CD14-positive monocyte (primary cell): ENCODE data around the gene CSNK1G3. TPM values are rescaled to one million over a fixed set of nuclear protein-coding genes. Genes with fewer than 3 reads are reported as not detected.

Source experiments
- DNase-seq, 3 donors: peaks; one replicate each; pipeline ENCODE4 v3.0.0-alpha.2; 2011 to 2022
- H2AFZ ChIP-seq: 2 replicates; pipeline ENCODE4 v1.6.0; 2012; ENCODE audit warnings: mild to moderate bottlenecking, low read depth, low read length, inconsistent platforms; ENCODE audit not compliant: insufficient read depth, poor library complexity, severe bottlenecking
- H3K27ac ChIP-seq, 2 donors: 1 replicate in 1 of 2; 2 replicates in 1 of 2; pipeline ENCODE4 v1.5.1; 2012 to 2013; ENCODE audit warnings: low read length in 2 of 2, control low read depth in 1 of 2, inconsistent platforms in 1 of 2, low read depth in 1 of 2, mild to moderate bottlenecking in 1 of 2
- H3K27me3 ChIP-seq, 2 donors: one replicate each; pipeline versions ENCODE4 v1.6.0 to v1.6.1; 2011 to 2013; ENCODE audit warnings: low read length in 2 of 2; ENCODE audit not compliant: control insufficient read depth in 2 of 2, insufficient read depth in 2 of 2
- H3K36me3 ChIP-seq, 2 donors: replicated peaks in 1 of 2; 1 replicate in 1 of 2; 2 replicates in 1 of 2; pipeline versions ENCODE4 v1.5.1 to v1.6.1; 2012 to 2013; ENCODE audit warnings: low read length in 2 of 2, control low read depth in 1 of 2, inconsistent platforms in 1 of 2, mild to moderate bottlenecking in 1 of 2; ENCODE audit not compliant: insufficient read depth in 2 of 2, control insufficient read depth in 1 of 2
- H3K4me1 ChIP-seq, 2 donors: 1 replicate in 1 of 2; 2 replicates in 1 of 2; pipeline versions ENCODE4 v1.5.1 to v1.6.1; 2012 to 2013; ENCODE audit warnings: low read length in 2 of 2, control low read depth in 1 of 2, inconsistent platforms in 1 of 2, mild to moderate bottlenecking in 1 of 2, moderate library complexity in 1 of 2; ENCODE audit not compliant: insufficient read depth in 2 of 2, control insufficient read depth in 1 of 2
- H3K4me2 ChIP-seq: replicated peaks from 2 replicates; pipeline ENCODE3; 2012; ENCODE audit warnings: low read length, moderate library complexity, mild to moderate bottlenecking; ENCODE audit not compliant: poor library complexity, severe bottlenecking; ENCODE audit errors: extremely low read depth
- H3K4me3 ChIP-seq, 3 experiments: fragments of 200-600 bp in 1 of 3; sonication (generic) in 1 of 3; replicated peaks in 1 of 3; 1 replicate in 2 of 3; 2 replicates in 1 of 3; pipeline ENCODE4 v1.5.1; 2011 to 2013; ENCODE audit warnings: low read length in 3 of 3, mild to moderate bottlenecking in 3 of 3, control low read depth in 2 of 3, low read depth in 2 of 3, inconsistent platforms in 1 of 3, moderate library complexity in 1 of 3
- H3K79me2 ChIP-seq: 2 replicates; pipeline ENCODE4 v1.6.0; 2012; ENCODE audit warnings: mild to moderate bottlenecking, control low read depth, inconsistent platforms, low read length, moderate library complexity; ENCODE audit not compliant: insufficient read depth
- H3K9ac ChIP-seq: 2 replicates; pipeline ENCODE4 v1.6.0; 2017; ENCODE audit warnings: low read length, mild to moderate bottlenecking; ENCODE audit not compliant: insufficient read depth, poor library complexity, severe bottlenecking
- H3K9me3 ChIP-seq, 2 donors: replicated peaks in 1 of 2; 1 replicate in 1 of 2; 2 replicates in 1 of 2; pipeline versions ENCODE4 v1.5.1 to v1.6.1; 2012 to 2013; ENCODE audit warnings: low read length in 2 of 2, control low read depth in 1 of 2; ENCODE audit not compliant: control insufficient read depth in 1 of 2, insufficient read depth in 1 of 2
- H4K20me1 ChIP-seq: 2 replicates; pipeline ENCODE4 v1.6.0; 2012; ENCODE audit warnings: mild to moderate bottlenecking, low read length, control low read depth, moderate library complexity; ENCODE audit not compliant: insufficient read depth
- H3K27ac Mint-ChIP-seq, 7 donors: one replicate each; pipeline ENCODE4 v1.8.0; 2020; ENCODE audit warnings: mild to moderate bottlenecking in 7 of 7, mixed read lengths in 7 of 7, moderate library complexity in 6 of 7, inconsistent platforms in 2 of 7
- H3K27me3 Mint-ChIP-seq, 3 donors: one replicate each; pipeline ENCODE4 v1.8.0; 2021 to 2022; ENCODE audit warnings: low read depth in 3 of 3, mild to moderate bottlenecking in 3 of 3, mixed read lengths in 3 of 3, moderate library complexity in 3 of 3, inconsistent platforms in 1 of 3
- H3K36me3 Mint-ChIP-seq, 2 donors: one replicate each; pipeline ENCODE4 v1.8.0; 2020; ENCODE audit warnings: mixed read lengths in 2 of 2, inconsistent platforms in 1 of 2, mild to moderate bottlenecking in 1 of 2
- H3K4me1 Mint-ChIP-seq: one replicate; pipeline ENCODE4 v1.8.0; 2020; ENCODE audit warnings: mild to moderate bottlenecking, mixed read lengths
- H3K4me3 Mint-ChIP-seq, 2 donors: one replicate each; pipeline ENCODE4 v1.8.0; 2020; ENCODE audit warnings: mild to moderate bottlenecking in 2 of 2, mixed read lengths in 2 of 2, moderate library complexity in 1 of 2
- H3K9me3 Mint-ChIP-seq, 7 donors: one replicate each; pipeline ENCODE4 v1.8.0; 2020 to 2022; ENCODE audit warnings: mixed read lengths in 7 of 7, mild to moderate bottlenecking in 6 of 7, moderate library complexity in 6 of 7, inconsistent platforms in 2 of 7
- WGBS: methylation state at CpG from one replicate; pipeline ENCODE4 v1.1.5; 2013; ENCODE audit warnings: missing lambda C conversion rate; ENCODE audit not compliant: insufficient coverage; 5-methylcytosine and 5-hydroxymethylcytosine counted together
- intact Hi-C, 2 donors: fragments of 100-400 bp; cut with micrococcal nuclease; formaldehyde crosslinking; loops; one replicate each; pipeline versions ENCODE4 v1.15.0 to v1.15.1; 2023
- polyA plus RNA-seq, 3 donors: library from polyadenylated mRNA; depleted of rRNA in 1 of 3; unstranded in 2 of 3; stranded (reverse) in 1 of 3; fragments of 300-500 nt in 2 of 3; fragments of >200 nt in 1 of 3; fragmentation: Illumina TruSeq in 2 of 3; gene quantifications; 1 replicate in 2 of 3; 2 replicates in 1 of 3; pipeline ENCODE4 v1.2.3, GENCODE V29; 2012 to 2021
- TF ChIP-seq, protein P1 (sequence below): fragments of 200-600 bp; IDR thresholded peaks from one replicate; pipeline ENCODE4 v1.8.0; 2022; ENCODE audit warnings: antibody characterized with exemption, mild to moderate bottlenecking

CSNK1G3 gene
- polyA plus RNA-seq, 3 donors, result 10.8 to 22.3 (median 17.1) TPM

- Histone ChIP-seq H3K27ac (no peak overlapping the region), H3K4me1 (peaks cover 8 to 10% of the 10 kb centered on the region in 2 donors), H3K27me3 (no peaks in the 10 kb centered on the region), H3K4me2 (no peak overlapping the region), H3K79me2 (peaks cover 86% of the 10 kb centered on the region), H2AFZ (no peak overlapping the region), H4K20me1 (peaks cover 85% of the 10 kb centered on the region), H3K9ac (no peak overlapping the region), H3K9me3 (no peaks in the 10 kb centered on the region), H3K36me3 (no peaks in the 10 kb centered on the region), H3K4me3 (no peak overlapping the region)
- intact Hi-C loops, result no loop called here
- no peak for DNase-seq
- TF ChIP-seq, protein P1, sequence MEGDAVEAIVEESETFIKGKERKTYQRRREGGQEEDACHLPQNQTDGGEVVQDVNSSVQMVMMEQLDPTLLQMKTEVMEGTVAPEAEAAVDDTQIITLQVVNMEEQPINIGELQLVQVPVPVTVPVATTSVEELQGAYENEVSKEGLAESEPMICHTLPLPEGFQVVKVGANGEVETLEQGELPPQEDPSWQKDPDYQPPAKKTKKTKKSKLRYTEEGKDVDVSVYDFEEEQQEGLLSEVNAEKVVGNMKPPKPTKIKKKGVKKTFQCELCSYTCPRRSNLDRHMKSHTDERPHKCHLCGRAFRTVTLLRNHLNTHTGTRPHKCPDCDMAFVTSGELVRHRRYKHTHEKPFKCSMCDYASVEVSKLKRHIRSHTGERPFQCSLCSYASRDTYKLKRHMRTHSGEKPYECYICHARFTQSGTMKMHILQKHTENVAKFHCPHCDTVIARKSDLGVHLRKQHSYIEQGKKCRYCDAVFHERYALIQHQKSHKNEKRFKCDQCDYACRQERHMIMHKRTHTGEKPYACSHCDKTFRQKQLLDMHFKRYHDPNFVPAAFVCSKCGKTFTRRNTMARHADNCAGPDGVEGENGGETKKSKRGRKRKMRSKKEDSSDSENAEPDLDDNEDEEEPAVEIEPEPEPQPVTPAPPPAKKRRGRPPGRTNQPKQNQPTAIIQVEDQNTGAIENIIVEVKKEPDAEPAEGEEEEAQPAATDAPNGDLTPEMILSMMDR, result no peak
- Mint-ChIP-seq H3K27ac (no peak overlapping the region), H3K27me3 (peaks cover 0 to 3% (median 0%) of the 10 kb centered on the region in 3 donors), H3K4me3 (no peak overlapping the region), H3K36me3 (peaks cover 0 to 2% of the 10 kb centered on the region in 2 donors), H3K4me1 (peaks cover 27% of the 10 kb centered on the region), H3K9me3 (no peaks in the 10 kb centered on the region)
Observed at GRCh38 chr5:123528065-123528464, 16.1 kb downstream of the CSNK1G3 start.

GRCh38 chr5:123528878-123529277 is 16.9 kb downstream of the CSNK1G3 start:
- Mint-ChIP-seq H3K4me1 (peaks cover 23% of the 10 kb centered on the region), H3K36me3 (peaks cover 0 to 2% of the 10 kb centered on the region in 2 donors), H3K27ac (no peak overlapping the region), H3K27me3 (peaks cover 0 to 3% (median 0%) of the 10 kb centered on the region in 3 donors), H3K4me3 (no peak overlapping the region), H3K9me3 (no peaks in the 10 kb centered on the region)
- H3K79me2 ChIP-seq, result peaks cover 83% of the 10 kb centered on the region
- no CpG with 5 or more reads among the region's 4 CpGs for WGBS
- no peaks in the 10 kb centered on the region for H3K36me3 ChIP-seq
- no peak for DNase-seq
- H3K4me2 ChIP-seq, result no peak overlapping the region
- H3K9me3 ChIP-seq, result no peaks in the 10 kb centered on the region
- TF ChIP-seq, protein P1, result no peak
- H3K27me3 ChIP-seq, result no peaks in the 10 kb centered on the region
- H3K4me3 ChIP-seq, result no peak overlapping the region
- no peak overlapping the region for H2AFZ ChIP-seq
- intact Hi-C loops, result no loop called here
- no peak overlapping the region for H3K27ac ChIP-seq
- peaks cover 80% of the 10 kb centered on the region for H4K20me1 ChIP-seq
- peaks cover 6 to 8% of the 10 kb centered on the region in 2 donors for H3K4me1 ChIP-seq
- no peak overlapping the region for H3K9ac ChIP-seq
